Muscle of arm (tissue), 12 donors: ENCODE results near the gene JUN. TPM values are rescaled to one million over a fixed set of nuclear protein-coding genes. Genes with fewer than 3 reads are reported as not detected.

Experiments
- polyA plus RNA-seq, 12 donors: library from polyadenylated mRNA; unstranded; fragments of 120-200 nt; gene quantifications; one replicate each; pipeline ENCODE4 v1.2.1, GENCODE V29; 2013; ENCODE audit not compliant: insufficient read length in 12 of 12

JUN gene
- polyA plus RNA-seq, 12 donors, result 67.0 to 384 (median 164) TPM; not detected in 1

Other genes starting within 250 kb of the JUN start
- gene OMA1, start 237.3 kb downstream of the JUN start, polyA plus RNA-seq, result 10 to 100 TPM in 11 of 12 donors, not detected in 1; 14.0 to 33.4 (median 20.5) TPM
- 10 to 100 TPM in 2 of 12 donors, 1 to 10 TPM in 1, under 1 TPM in 7, not detected in 2; 0.08 to 51.6 (median 0.35) TPM for gene TACSTD2, start 206.8 kb downstream of the JUN start, polyA plus RNA-seq
- 10 to 100 TPM in 11 of 12 donors, not detected in 1; 15.2 to 71.1 (median 32.7) TPM for gene MYSM1, start 84.0 kb downstream of the JUN start, polyA plus RNA-seq